Neuronal stem cell (in vitro differentiated cells): Measurements from ENCODE around the gene RAD23B. TPM values are rescaled to one million over a fixed set of nuclear protein-coding genes. Genes with fewer than 3 reads are reported as not detected.
A peak's percentile ranks its signal among the peaks of the same experiment; 100 is the strongest.

Experiments used
- DNase-seq: peaks from one replicate; pipeline ENCODE4 v3.0.0-alpha.2; 2013; ENCODE audit warnings: low spot score
- H2AFZ ChIP-seq: one replicate; pipeline ENCODE4 v1.6.1; 2013; ENCODE audit warnings: mild to moderate bottlenecking, low read length, inconsistent platforms
- H2AK5ac ChIP-seq: 2 replicates; pipeline ENCODE4 v1.6.1; 2013; ENCODE audit warnings: low read depth, mild to moderate bottlenecking, inconsistent platforms, low read length, moderate library complexity, mixed read lengths
- H2BK120ac ChIP-seq: 2 replicates; pipeline ENCODE4 v1.6.1; 2013; ENCODE audit warnings: low read depth, mild to moderate bottlenecking, inconsistent platforms, low read length, moderate library complexity, mixed read lengths
- H2BK12ac ChIP-seq: one replicate; pipeline ENCODE4 v1.6.1; 2013; ENCODE audit warnings: low read length, inconsistent platforms
- H2BK15ac ChIP-seq: 2 replicates; pipeline ENCODE4 v1.6.1; 2013; ENCODE audit warnings: mild to moderate bottlenecking, low read length, inconsistent platforms, mixed read lengths
- H2BK5ac ChIP-seq: one replicate; pipeline ENCODE4 v1.6.1; 2013; ENCODE audit warnings: inconsistent platforms, mild to moderate bottlenecking, low read length, moderate library complexity
- H3K14ac ChIP-seq: one replicate; pipeline ENCODE4 v1.6.1; 2013; ENCODE audit warnings: low read length, inconsistent platforms
- H3K18ac ChIP-seq: 2 replicates; pipeline ENCODE4 v1.6.1; 2013; ENCODE audit warnings: low read length, inconsistent platforms
- H3K23ac ChIP-seq: 2 replicates; pipeline ENCODE4 v1.6.1; 2013; ENCODE audit warnings: low read depth, mild to moderate bottlenecking, mixed read lengths, low read length, inconsistent platforms; ENCODE audit not compliant: poor library complexity
- H3K27ac ChIP-seq: replicated peaks from 3 replicates; pipeline ENCODE4 v1.5.1; 2013; ENCODE audit warnings: low read length, inconsistent platforms
- H3K27me3 ChIP-seq, 3 experiments: 2 replicates each; pipeline ENCODE4 v1.6.1; 2013; ENCODE audit warnings: low read length in 3 of 3, mild to moderate bottlenecking in 2 of 3, inconsistent platforms in 1 of 3, low read depth in 1 of 3, mixed read lengths in 1 of 3, moderate library complexity in 1 of 3; ENCODE audit not compliant: control insufficient read depth in 3 of 3, insufficient read depth in 3 of 3
- H3K36me3 ChIP-seq, 2 donors: replicated peaks in 1 of 2; 2 replicates each; pipeline ENCODE4 v1.6.1; 2013; ENCODE audit warnings: low read length in 2 of 2; ENCODE audit not compliant: control insufficient read depth in 2 of 2, insufficient read depth in 2 of 2
- H3K4ac ChIP-seq: 2 replicates; pipeline ENCODE4 v1.6.1; 2013; ENCODE audit warnings: inconsistent platforms, mild to moderate bottlenecking, low read length, moderate library complexity
- H3K4me1 ChIP-seq, 2 donors: 1 replicate in 1 of 2; 2 replicates in 1 of 2; pipeline ENCODE4 v1.6.1; 2013; ENCODE audit warnings: low read length in 2 of 2, low read depth in 1 of 2; ENCODE audit not compliant: control insufficient read depth in 2 of 2, insufficient read depth in 1 of 2
- H3K4me2 ChIP-seq: one replicate; pipeline ENCODE4 v1.6.1; 2013; ENCODE audit warnings: mild to moderate bottlenecking, low read length, inconsistent platforms; ENCODE audit not compliant: insufficient read depth, poor library complexity, severe bottlenecking
- H3K4me3 ChIP-seq, 2 donors: 2 replicates each; pipeline ENCODE4 v1.5.1; 2013; ENCODE audit warnings: low read length in 2 of 2, mild to moderate bottlenecking in 2 of 2, inconsistent platforms in 1 of 2, moderate library complexity in 1 of 2
- H3K79me1 ChIP-seq: one replicate; pipeline ENCODE4 v1.6.1; 2013; ENCODE audit warnings: low read depth, mild to moderate bottlenecking, inconsistent platforms, low read length, moderate library complexity
- H3K9ac ChIP-seq: one replicate; pipeline ENCODE4 v1.6.1; 2013; ENCODE audit warnings: mild to moderate bottlenecking, low read depth, low read length, inconsistent platforms; ENCODE audit not compliant: poor library complexity
- H3K9me3 ChIP-seq, 2 donors: replicated peaks in 1 of 2; 2 replicates each; pipeline versions ENCODE3 to v1.6.1; 2013; ENCODE audit warnings: low read length in 2 of 2, mild to moderate bottlenecking in 2 of 2, inconsistent platforms in 1 of 2, low read depth in 1 of 2, mixed read lengths in 1 of 2, moderate library complexity in 1 of 2; ENCODE audit not compliant: control insufficient read depth in 2 of 2, insufficient read depth in 1 of 2
- H4K8ac ChIP-seq: one replicate; pipeline ENCODE4 v1.6.1; 2013; ENCODE audit warnings: low read depth, mild to moderate bottlenecking, inconsistent platforms, low read length, moderate library complexity
- H4K91ac ChIP-seq: one replicate; pipeline ENCODE4 v1.6.1; 2013; ENCODE audit warnings: low read length, low read depth, mild to moderate bottlenecking, inconsistent platforms; ENCODE audit not compliant: poor library complexity
- WGBS, 2 donors: extraction: QIAGEN DNeasy Blood & Tissue Kit; methylation state at CpG; one replicate each; pipeline ENCODE4 v1.1.7; 2013; ENCODE audit warnings: missing lambda C conversion rate in 2 of 2, mixed read lengths in 1 of 2; ENCODE audit not compliant: insufficient read length in 2 of 2, insufficient replicate concordance in 1 of 2; ENCODE audit errors: extremely low coverage in 2 of 2; 5-methylcytosine and 5-hydroxymethylcytosine counted together
- polyA plus RNA-seq, 2 experiments: library from polyadenylated mRNA; stranded (reverse); fragments of 200-250 nt; gene quantifications; one replicate each; pipeline ENCODE4 v1.2.3, GENCODE V29; 2013

RAD23B gene
- 166 TPM for polyA plus RNA-seq (2013, experiment 1 of 2)
- 182 TPM for polyA plus RNA-seq (2013, experiment 2 of 2)

DNA sequence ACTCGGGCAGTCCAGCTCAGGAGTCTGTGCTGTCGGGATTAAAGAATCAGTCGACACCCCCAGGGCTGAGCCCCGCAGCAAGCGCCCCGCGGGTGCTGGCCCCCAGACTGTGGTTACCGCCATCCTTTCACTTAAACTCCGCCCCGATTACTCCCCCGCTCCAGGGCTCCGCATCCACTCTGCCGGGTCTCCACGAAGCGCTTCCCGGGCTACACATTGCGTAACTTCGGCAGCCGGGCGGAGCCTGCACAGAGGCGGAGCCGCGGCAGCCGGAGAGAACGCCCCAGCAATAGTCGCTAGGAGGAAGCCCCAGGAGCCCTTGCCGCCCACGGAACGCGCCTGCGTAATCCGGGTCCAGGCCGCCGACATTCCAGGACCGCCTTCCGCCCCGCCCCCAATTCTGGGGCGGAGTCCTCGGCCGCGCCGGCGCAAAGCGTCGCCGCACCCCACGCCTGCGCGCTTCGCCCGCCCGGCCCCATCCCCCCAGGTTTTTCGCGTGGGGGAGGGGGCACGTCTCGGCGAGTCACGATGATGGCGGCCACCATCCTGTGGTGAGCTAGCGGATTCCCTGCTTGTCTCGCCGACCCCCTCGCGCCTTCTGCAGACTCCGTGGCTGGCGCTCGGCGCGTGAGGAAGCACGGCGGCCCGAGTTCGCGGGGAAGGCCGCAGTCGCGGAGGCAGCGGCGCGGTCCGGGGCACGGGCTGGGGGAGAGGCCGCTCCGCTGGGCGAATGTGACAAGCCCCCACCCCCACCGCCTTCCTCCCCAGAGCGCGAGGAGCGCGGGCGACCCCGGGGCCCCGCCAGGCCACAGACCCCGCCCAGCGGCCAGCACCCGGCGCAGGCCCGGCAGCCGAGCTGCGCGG lies at the start of gene RAD23B:
Gene RAD23B (plus strand): TSS at position 521 of the 864 bp plus-strand sequence. CDS start 351 bp downstream, outside the sequence.
- H3K27ac ChIP-seq: peak within 1 kb of the TSS; percentile 99

GRCh38 chr9:107235765-107236442 lies 47.2 kb upstream of the RAD23B start:
- Histone ChIP-seq H3K9me3 (no peaks in the 10 kb centered on the region), H3K27ac (no peak overlapping the region), H2BK15ac (no peak overlapping the region), H3K14ac (no peak overlapping the region), H3K4me2 (no peak overlapping the region), H3K9ac (no peak overlapping the region), H2AFZ (no peak overlapping the region), H3K27me3 (peaks cover 0 to 9% (median 0%) of the 10 kb centered on the region in 3 experiments), H3K79me1 (no peaks in the 10 kb centered on the region), H2AK5ac (no peak overlapping the region), H4K91ac (no peak overlapping the region), H3K23ac (no peak overlapping the region), H4K8ac (no peak overlapping the region), H2BK5ac (no peak overlapping the region), H2BK120ac (no peak overlapping the region), H3K4me3 (no peak overlapping the region), H2BK12ac (no peak overlapping the region), H3K36me3 (no peaks in the 10 kb centered on the region), H3K4me1 (no peaks in the 10 kb centered on the region), H3K4ac (no peak overlapping the region), H3K18ac (no peak overlapping the region)
- WGBS, 2 donors: no CpG with 5 or more reads among the region's 3 CpGs
- no peak for DNase-seq

More for the DNA sequence above, at the start of gene RAD23B:
- H3K36me3 ChIP-seq: peaks cover 0 to 3% of the 10 kb centered on the region in 2 donors
- peak within 1 kb of the TSS; percentile 89 for H3K14ac ChIP-seq
- peak within 1 kb of the TSS; percentile 100 for H3K23ac ChIP-seq
- peak within 1 kb of the TSS; percentile 75 for H4K8ac ChIP-seq
- H4K91ac ChIP-seq: peak within 1 kb of the TSS; percentile 92
- H2BK15ac ChIP-seq: peak within 1 kb of the TSS; percentile 46
- peak within 1 kb of the TSS; percentile 99 for H3K9ac ChIP-seq
- no peaks in the 10 kb centered on the region for H3K9me3 ChIP-seq
- peak within 1 kb of the TSS; percentile 100 for H2BK120ac ChIP-seq
- H3K4me1 ChIP-seq: peaks cover 2 to 12% of the 10 kb centered on the region in 2 donors
- peak within 1 kb of the TSS; percentile 97 for H3K4ac ChIP-seq
- DNase-seq: peak; percentile 98
- no peaks in the 10 kb centered on the region for H3K27me3 ChIP-seq
- H2BK5ac ChIP-seq: peak within 1 kb of the TSS; percentile 100
- H3K4me3 ChIP-seq: peak within 1 kb of the TSS; percentile 97 to 100
- H3K79me1 ChIP-seq: no peaks in the 10 kb centered on the region
- H3K18ac ChIP-seq: peak within 1 kb of the TSS; percentile 100
- peak within 1 kb of the TSS; percentile 99 for H2AK5ac ChIP-seq
- peak within 1 kb of the TSS; percentile 97 for H2AFZ ChIP-seq
- no CpG with 5 or more reads among the region's 101 CpGs for WGBS, 2 donors
- peak within 1 kb of the TSS; percentile 97 for H2BK12ac ChIP-seq
- peak within 1 kb of the TSS; percentile 87 for H3K4me2 ChIP-seq

GRCh38 chr9:107237873-107238272 lies 45.2 kb upstream of the RAD23B start:
- no peak overlapping the region for H2BK120ac ChIP-seq
- H4K8ac ChIP-seq: no peak overlapping the region
- no peak overlapping the region for H3K18ac ChIP-seq
- no peaks in the 10 kb centered on the region for H3K9me3 ChIP-seq
- H3K14ac ChIP-seq: no peak overlapping the region
- no peak overlapping the region for H2BK5ac ChIP-seq
- H2AK5ac ChIP-seq: no peak overlapping the region
- WGBS, 2 donors: no CpG with 5 or more reads among the region's 6 CpGs
- no peaks in the 10 kb centered on the region for H3K4me1 ChIP-seq
- H3K4me3 ChIP-seq: no peak overlapping the region
- H3K4me2 ChIP-seq: no peak overlapping the region
- no peak overlapping the region for H3K23ac ChIP-seq
- no peak overlapping the region for H3K4ac ChIP-seq
- no peak overlapping the region for H2AFZ ChIP-seq
- no peak overlapping the region for H2BK15ac ChIP-seq
- no peaks in the 10 kb centered on the region for H3K36me3 ChIP-seq
- H3K9ac ChIP-seq: no peak overlapping the region
- no peaks in the 10 kb centered on the region for H3K79me1 ChIP-seq
- no peak overlapping the region for H2BK12ac ChIP-seq
- no peak for DNase-seq
- peaks cover 0 to 4% (median 0%) of the 10 kb centered on the region in 3 experiments for H3K27me3 ChIP-seq
- no peak overlapping the region for H4K91ac ChIP-seq
- H3K27ac ChIP-seq: no peak overlapping the region

DNA sequence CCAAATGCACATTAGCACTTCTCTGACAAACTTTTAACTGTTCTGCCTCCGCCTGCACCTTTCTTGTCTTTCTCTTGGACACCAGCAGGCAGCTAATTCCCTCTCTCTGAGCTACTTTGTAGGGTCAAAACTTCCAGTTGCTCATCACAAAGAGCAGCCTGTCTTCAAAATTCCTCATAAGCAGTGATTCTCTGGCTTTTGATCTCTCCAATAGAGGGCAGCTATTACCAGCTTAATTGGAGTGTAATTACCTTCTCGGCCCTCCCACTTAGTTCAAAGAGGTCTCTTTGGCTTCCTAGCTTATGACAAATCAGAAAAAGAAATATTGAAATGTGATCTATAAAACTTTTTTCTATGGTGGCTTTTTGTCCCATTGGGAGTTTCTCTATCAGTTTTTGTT lies 43.6 kb upstream of the RAD23B start:
- Histone ChIP-seq H2BK120ac (no peak overlapping the region), H3K79me1 (no peaks in the 10 kb centered on the region), H3K14ac (no peak overlapping the region), H3K4me3 (no peak overlapping the region), H3K23ac (no peak overlapping the region), H2AK5ac (no peak overlapping the region), H3K18ac (no peak overlapping the region), H3K9ac (no peak overlapping the region), H3K4me2 (no peak overlapping the region), H2BK5ac (no peak overlapping the region), H4K8ac (no peak overlapping the region), H3K27me3 (peaks cover 0 to 4% (median 0%) of the 10 kb centered on the region in 3 experiments), H4K91ac (no peak overlapping the region), H2AFZ (no peak overlapping the region), H3K9me3 (no peaks in the 10 kb centered on the region), H3K4ac (no peak overlapping the region), H2BK12ac (no peak overlapping the region), H3K27ac (no peak overlapping the region), H2BK15ac (no peak overlapping the region), H3K36me3 (no peaks in the 10 kb centered on the region), H3K4me1 (no peaks in the 10 kb centered on the region)
- WGBS, 2 donors: no CpG with 5 or more reads among the region's 2 CpGs
- no peak for DNase-seq
